Endothelial cell of umbilical vein (primary cell): ENCODE results near the gene CDH23. TPM values are rescaled to one million over a fixed set of nuclear protein-coding genes. Genes with fewer than 3 reads are reported as not detected.

Source experiments
- BruUV-seq: library from RNA; stranded (reverse); fragments of 400-500 nt; replicated peaks from 2 replicates; lab custom pipeline; 2021; lab: Mats Ljungman, UMichigan
- CTCF ChIA-PET: fragments of 300-600, 350-600 bp; sonication (Branson Sonifier 250); formaldehyde crosslinking; loops from one replicate; lab custom pipeline; 2021; ENCODE audit warnings: antibody characterized with exemption, inconsistent platforms; lab: Charles Lee
- POLR2A ChIA-PET: fragments of 300-600, 350-600 bp; sonication (Branson Sonifier 250); formaldehyde crosslinking; loops from one replicate; lab custom pipeline; 2021; ENCODE audit warnings: antibody characterized with exemption, inconsistent platforms; lab: Charles Lee
- DNase-seq: peaks from one replicate; pipeline ENCODE4 v3.0.0-alpha.2; 2011; ENCODE audit warnings: low read depth, low spot score
- FAIRE-seq: peaks from 2 replicates; lab custom pipeline; 2011; peaks lifted over from hg19 to GRCh38; lab: Jason Lieb, UNC
- H2AFZ ChIP-seq: 2 replicates; pipeline ENCODE4 v1.6.0; 2012; ENCODE audit warnings: low read depth, low read length, control low read depth, inconsistent platforms
- H3K27ac ChIP-seq: 2 replicates; pipeline ENCODE4 v1.5.1; 2011; ENCODE audit warnings: low read depth, mild to moderate bottlenecking, control low read depth, low read length, moderate library complexity; ENCODE audit not compliant: insufficient read depth
- H3K27me3 ChIP-seq, 2 experiments: 2 replicates each; pipeline versions ENCODE4 v1.6.0 to v1.6.1; 2011; ENCODE audit warnings: low read length in 2 of 2, mixed read lengths in 1 of 2; ENCODE audit not compliant: control insufficient read depth in 2 of 2, insufficient read depth in 2 of 2
- H3K36me3 ChIP-seq, 2 experiments: 2 replicates in 1 of 2; 3 replicates in 1 of 2; pipeline ENCODE4 v1.5.1; 2011; ENCODE audit warnings: low read length in 2 of 2, mild to moderate bottlenecking in 1 of 2, moderate library complexity in 1 of 2; ENCODE audit not compliant: control insufficient read depth in 2 of 2, insufficient read depth in 2 of 2; ENCODE audit errors: extremely low read depth in 1 of 2
- H3K4me1 ChIP-seq: 3 replicates; pipeline ENCODE4 v1.5.1; 2011; ENCODE audit warnings: mild to moderate bottlenecking, low read length; ENCODE audit not compliant: control insufficient read depth, insufficient read depth; ENCODE audit errors: extremely low read depth
- H3K4me2 ChIP-seq: 2 replicates; pipeline ENCODE4 v1.6.1; 2011; ENCODE audit warnings: low read length, control low read depth, mixed read lengths; ENCODE audit not compliant: insufficient read depth
- H3K4me3 ChIP-seq, 3 experiments: fragments of 200-600 bp in 1 of 3; sonication (generic), shearing (Covaris generic) in 1 of 3; replicated peaks in 1 of 3; 2 replicates each; pipeline ENCODE4 v1.5.1; 2011 to 2016; ENCODE audit warnings: control low read depth in 3 of 3, low read length in 3 of 3, mild to moderate bottlenecking in 2 of 3, inconsistent platforms in 1 of 3, low read depth in 1 of 3, moderate library complexity in 1 of 3; ENCODE audit not compliant: insufficient read depth in 1 of 3
- H3K79me2 ChIP-seq: 2 replicates; pipeline ENCODE4 v1.6.0; 2012; ENCODE audit warnings: low read length, inconsistent platforms; ENCODE audit not compliant: control insufficient read depth, insufficient read depth
- H3K9ac ChIP-seq: replicated peaks from 2 replicates; pipeline ENCODE3; 2011; ENCODE audit warnings: low read length, control low read depth; ENCODE audit not compliant: insufficient read depth; ENCODE audit errors: extremely low read depth
- H3K9me1 ChIP-seq: replicated peaks from 3 replicates; pipeline ENCODE4 v1.6.0; 2011; ENCODE audit warnings: mild to moderate bottlenecking, low read length; ENCODE audit not compliant: control insufficient read depth, insufficient read depth; ENCODE audit errors: extremely low read depth
- H3K9me3 ChIP-seq: replicated peaks from 2 replicates; pipeline ENCODE4 v1.5.1; 2012; ENCODE audit warnings: low read length, inconsistent platforms; ENCODE audit not compliant: control insufficient read depth, insufficient read depth
- H4K20me1 ChIP-seq: replicated peaks from 2 replicates; pipeline ENCODE3; 2011; ENCODE audit warnings: mild to moderate bottlenecking, low read length; ENCODE audit not compliant: control insufficient read depth, insufficient read depth; ENCODE audit errors: extremely low read depth
- EZH2 ChIP-seq: IDR thresholded peaks from 2 replicates; pipeline ENCODE4 v1.6.1; 2012; ENCODE audit warnings: borderline replicate concordance, low read depth, mild to moderate bottlenecking, moderate library complexity, low read length, inconsistent platforms; ENCODE audit not compliant: severe bottlenecking
- FOS ChIP-seq: IDR thresholded peaks from 2 replicates; pipeline ENCODE4 v1.6.1; 2011; ENCODE audit warnings: mild to moderate bottlenecking, low read length, moderate library complexity, borderline replicate concordance; ENCODE audit not compliant: insufficient read depth
- GATA2 ChIP-seq: IDR thresholded peaks from 2 replicates; pipeline ENCODE4 v1.7.0; 2011; ENCODE audit warnings: low read depth, mild to moderate bottlenecking, moderate library complexity, mixed read lengths, low read length; ENCODE audit not compliant: insufficient read length, insufficient read depth
- JUN ChIP-seq: IDR thresholded peaks from 2 replicates; pipeline ENCODE4 v1.6.1; 2011; ENCODE audit warnings: borderline replicate concordance, low read depth; ENCODE audit not compliant: insufficient read length, insufficient read depth
- MYC ChIP-seq: IDR thresholded peaks from one replicate; pipeline ENCODE4 v1.6.1; 2011; ENCODE audit warnings: mild to moderate bottlenecking, low read depth, low read length
- POLR2A ChIP-seq: IDR thresholded peaks from 2 replicates; pipeline ENCODE4 v1.6.1; 2012; ENCODE audit warnings: low read depth, mild to moderate bottlenecking, control low read depth, low read length
- POLR2AphosphoS5 ChIP-seq: IDR thresholded peaks from 2 replicates; pipeline ENCODE4 v1.6.1; 2012; ENCODE audit warnings: low read depth, mild to moderate bottlenecking, control low read depth, low read length, moderate library complexity; ENCODE audit not compliant: insufficient read depth
- dilution Hi-C: fragments of 300-500 bp; cut with MboI; formaldehyde crosslinking; loops from one replicate; pipeline ENCODE4 v1.15.0; 2019; ENCODE audit warnings: low sequenced_read_pairs; ENCODE audit not compliant: extremely low pct_ligation_motif_present
- intact Hi-C: fragments of 100-400 bp; cut with micrococcal nuclease; formaldehyde crosslinking; loops from one replicate; pipeline ENCODE4 v1.10.0; 2022
- polyA plus RNA-seq, 4 experiments: library from polyadenylated mRNA; depleted of rRNA in 3 of 4; stranded (reverse) in 3 of 4; unstranded in 1 of 4; fragments of >200 nt; gene quantifications; 2 replicates each; pipeline versions ENCODE4 v1.2.1 to v1.2.3, GENCODE V29; 2011 to 2012; ENCODE audit warnings: missing spikeins in 1 of 4
- total RNA-seq: library from RNA; stranded (reverse); gene quantifications from 2 replicates; pipeline ENCODE4 v1.2.3, GENCODE V29; 2021
- TF ChIP-seq, protein P1 (sequence below): IDR thresholded peaks from 2 replicates; pipeline ENCODE4 v1.6.1; 2011; ENCODE audit not compliant: insufficient read depth, insufficient read length
- TF ChIP-seq, protein P2 (sequence below), 2 donors: IDR thresholded peaks; 1 replicate in 1 of 2; 2 replicates in 1 of 2; pipeline ENCODE4 v1.5.1; 2011; ENCODE audit warnings: low read length in 2 of 2, mild to moderate bottlenecking in 2 of 2, moderate library complexity in 2 of 2, control low read depth in 1 of 2, inconsistent platforms in 1 of 2, low read depth in 1 of 2; ENCODE audit not compliant: insufficient read depth in 1 of 2; ENCODE audit errors: extremely low read depth in 1 of 2

The CDH23 gene
- total and polyA plus RNA-seq, 2 donors (not counting 3 experiments of a cell fraction or from before 2014, with no cell fraction given) = not detected

DNA sequence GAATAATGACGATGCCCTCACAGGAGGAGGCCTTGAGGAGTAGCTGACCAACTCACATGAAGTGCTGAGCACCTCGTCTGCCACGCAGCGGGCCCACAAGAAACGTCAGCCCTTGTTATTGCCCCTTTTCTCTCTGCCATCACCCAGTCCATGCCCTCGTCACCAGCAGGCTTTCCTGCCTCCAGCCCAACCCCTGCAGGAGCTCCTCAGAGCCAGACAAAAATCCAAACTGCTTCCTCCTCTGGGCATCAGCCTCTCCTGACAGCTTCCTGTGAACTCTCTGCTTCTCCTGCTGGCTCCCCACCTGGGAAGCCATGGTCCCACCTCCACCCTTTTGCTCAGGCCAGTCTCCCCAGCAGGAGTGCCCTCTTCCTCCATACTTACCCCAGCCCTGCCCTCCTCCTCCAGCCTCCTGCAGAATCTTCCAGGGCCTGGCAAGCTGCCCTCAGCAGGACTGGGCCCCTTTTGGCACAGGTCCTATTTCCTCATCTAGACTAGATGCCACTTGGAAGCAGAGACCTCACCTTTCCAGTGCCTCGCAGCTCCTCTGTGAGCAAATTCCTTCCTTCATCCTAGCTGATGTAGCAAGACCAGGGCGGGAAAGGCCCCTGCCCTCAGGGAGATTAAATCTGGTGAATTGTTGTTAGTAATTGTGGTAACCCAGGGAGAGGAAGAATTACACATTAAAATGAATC is 207.8 kb downstream of the CDH23 start:
- intact Hi-C loops (no loop called here), dilution Hi-C loops (no loop called here)
- peaks cover 0 to 4% of the 10 kb centered on the region in 2 experiments for H3K27me3 ChIP-seq
- CTCF ChIA-PET = no interaction called here
- no peaks in the 10 kb centered on the region for H4K20me1 ChIP-seq
- BruUV-seq = no TSS peak
- H3K79me2 ChIP-seq = no peaks in the 10 kb centered on the region
- DNase-seq = no peak
- H3K27ac ChIP-seq = no peak overlapping the region
- no peak for FAIRE-seq
- H3K4me3 ChIP-seq = no peak overlapping the region
- H3K9me3 ChIP-seq = no peaks in the 10 kb centered on the region
- H3K9me1 ChIP-seq = no peaks in the 10 kb centered on the region
- no peak overlapping the region for H3K4me2 ChIP-seq
- no peak for TF ChIP-seq POLR2A
- TF ChIP-seq, protein P1, sequence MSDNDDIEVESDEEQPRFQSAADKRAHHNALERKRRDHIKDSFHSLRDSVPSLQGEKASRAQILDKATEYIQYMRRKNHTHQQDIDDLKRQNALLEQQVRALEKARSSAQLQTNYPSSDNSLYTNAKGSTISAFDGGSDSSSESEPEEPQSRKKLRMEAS = no peak
- TF ChIP-seq, protein P2, sequence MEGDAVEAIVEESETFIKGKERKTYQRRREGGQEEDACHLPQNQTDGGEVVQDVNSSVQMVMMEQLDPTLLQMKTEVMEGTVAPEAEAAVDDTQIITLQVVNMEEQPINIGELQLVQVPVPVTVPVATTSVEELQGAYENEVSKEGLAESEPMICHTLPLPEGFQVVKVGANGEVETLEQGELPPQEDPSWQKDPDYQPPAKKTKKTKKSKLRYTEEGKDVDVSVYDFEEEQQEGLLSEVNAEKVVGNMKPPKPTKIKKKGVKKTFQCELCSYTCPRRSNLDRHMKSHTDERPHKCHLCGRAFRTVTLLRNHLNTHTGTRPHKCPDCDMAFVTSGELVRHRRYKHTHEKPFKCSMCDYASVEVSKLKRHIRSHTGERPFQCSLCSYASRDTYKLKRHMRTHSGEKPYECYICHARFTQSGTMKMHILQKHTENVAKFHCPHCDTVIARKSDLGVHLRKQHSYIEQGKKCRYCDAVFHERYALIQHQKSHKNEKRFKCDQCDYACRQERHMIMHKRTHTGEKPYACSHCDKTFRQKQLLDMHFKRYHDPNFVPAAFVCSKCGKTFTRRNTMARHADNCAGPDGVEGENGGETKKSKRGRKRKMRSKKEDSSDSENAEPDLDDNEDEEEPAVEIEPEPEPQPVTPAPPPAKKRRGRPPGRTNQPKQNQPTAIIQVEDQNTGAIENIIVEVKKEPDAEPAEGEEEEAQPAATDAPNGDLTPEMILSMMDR (IDR thresholded peaks at IDR 0.05; ENCODE audit: extremely low read depth in 1 of 2, insufficient read depth in 1 of 2, low read depth in 1 of 2, low read length in 2 of 2) = no peak
- no peak for TF ChIP-seq POLR2AphosphoS5
- TF ChIP-seq EZH2 = no peak
- TF ChIP-seq JUN = no peak
- no peak for TF ChIP-seq GATA2
- TF ChIP-seq MYC = no peak
- no peak for TF ChIP-seq FOS
- H3K36me3 ChIP-seq = no peaks in the 10 kb centered on the region
- H3K4me1 ChIP-seq = peaks cover 10% of the 10 kb centered on the region
- no peak overlapping the region for H2AFZ ChIP-seq
- H3K9ac ChIP-seq = no peak overlapping the region
- POLR2A ChIA-PET = no interaction called here
